ENCODE measurements around the gene DUSP12. TPM values are rescaled to one million over a fixed set of nuclear protein-coding genes. Genes with fewer than 3 reads are reported as not detected.
A peak's percentile ranks its signal among the peaks of the same experiment; 100 is the strongest.
"Not testable (repeated sequence)": the region's sequence is repeated elsewhere in the genome, so short reads cannot be mapped to it uniquely, and the experiment has no call there.

Gene DUSP12
- total and polyA plus RNA-seq, 2 experiments from 2014 or later: 28.4 to 37.2 TPM

DNA sequence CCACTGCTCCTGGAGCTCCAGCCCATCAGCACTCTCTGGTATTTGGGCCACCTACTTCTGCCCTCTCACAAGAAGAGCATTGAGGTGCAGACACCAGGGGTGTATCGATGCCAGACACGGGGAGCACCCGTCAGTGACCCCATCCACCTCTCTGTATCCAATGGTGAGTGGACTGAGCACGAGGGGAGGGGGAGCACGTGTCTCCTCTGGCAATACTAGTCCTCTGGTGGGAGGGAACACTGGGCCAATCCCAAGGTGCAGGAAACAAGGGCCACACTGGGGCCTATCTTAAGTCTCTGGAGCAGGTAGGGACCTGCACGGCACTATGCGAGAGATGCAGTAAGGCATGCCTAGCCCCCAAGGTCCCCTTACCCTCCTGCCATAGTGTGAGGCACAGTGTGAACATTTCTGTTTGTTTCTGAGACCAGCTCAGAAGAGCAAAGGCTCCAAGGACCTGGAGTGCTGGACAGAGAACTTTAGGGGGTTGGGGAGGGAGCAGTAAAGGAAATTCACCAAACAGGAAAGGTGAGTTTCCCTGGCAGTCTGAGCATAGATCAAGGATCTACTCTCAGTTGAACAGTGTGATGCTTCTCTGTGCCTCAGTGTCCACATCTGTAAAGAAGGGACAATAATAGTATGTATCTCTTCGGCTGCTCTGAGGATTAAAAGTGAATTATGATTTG is 26.0 kb upstream of the DUSP12 start:
- Histone ChIP-seq H3K27me3 (ENCODE audit: insufficient read depth) (peaks cover 49% of the 10 kb centered on the region), H3K4me3 (no peak overlapping the region), H3F3A (replicated peaks; ENCODE audit: low read depth) (no peaks in the 10 kb centered on the region), H3K4me1 (ENCODE audit: insufficient read depth) (peaks cover 5% of the 10 kb centered on the region), H3K36me3 (ENCODE audit: insufficient read depth) (no peaks in the 10 kb centered on the region), H3K27ac (ENCODE audit: low read depth) (no peak overlapping the region), H2AFZ (no peak overlapping the region), H3K4me2 (no peak overlapping the region), H3K79me2 (replicated peaks; ENCODE audit: insufficient read depth) (no peaks in the 10 kb centered on the region), H3K9me2 (ENCODE audit: insufficient read depth) (0 out of 2 replicates have a peak, but pooled peaks cover 2% of the 10 kb centered on the region), H4K20me1 (replicated peaks; ENCODE audit: insufficient read depth) (no peaks in the 10 kb centered on the region)
- Mint-ChIP-seq H3K27ac (no peak overlapping the region), H3K4me3 (no peak overlapping the region), H3K27me3 (ENCODE audit: insufficient read depth, low read depth, poor library complexity) (peaks cover 42% of the 10 kb centered on the region), H3K36me3 (ENCODE audit: low read depth) (no peaks in the 10 kb centered on the region), H3K4me1 (peaks cover 11% of the 10 kb centered on the region), H3K9me3 (no peaks in the 10 kb centered on the region; the same call in 2 of the 3 replicates)
- DNase-seq (ENCODE audit: low spot score) (no peak), ATAC-seq (no peak)
- TF ChIP-seq, protein P1, sequence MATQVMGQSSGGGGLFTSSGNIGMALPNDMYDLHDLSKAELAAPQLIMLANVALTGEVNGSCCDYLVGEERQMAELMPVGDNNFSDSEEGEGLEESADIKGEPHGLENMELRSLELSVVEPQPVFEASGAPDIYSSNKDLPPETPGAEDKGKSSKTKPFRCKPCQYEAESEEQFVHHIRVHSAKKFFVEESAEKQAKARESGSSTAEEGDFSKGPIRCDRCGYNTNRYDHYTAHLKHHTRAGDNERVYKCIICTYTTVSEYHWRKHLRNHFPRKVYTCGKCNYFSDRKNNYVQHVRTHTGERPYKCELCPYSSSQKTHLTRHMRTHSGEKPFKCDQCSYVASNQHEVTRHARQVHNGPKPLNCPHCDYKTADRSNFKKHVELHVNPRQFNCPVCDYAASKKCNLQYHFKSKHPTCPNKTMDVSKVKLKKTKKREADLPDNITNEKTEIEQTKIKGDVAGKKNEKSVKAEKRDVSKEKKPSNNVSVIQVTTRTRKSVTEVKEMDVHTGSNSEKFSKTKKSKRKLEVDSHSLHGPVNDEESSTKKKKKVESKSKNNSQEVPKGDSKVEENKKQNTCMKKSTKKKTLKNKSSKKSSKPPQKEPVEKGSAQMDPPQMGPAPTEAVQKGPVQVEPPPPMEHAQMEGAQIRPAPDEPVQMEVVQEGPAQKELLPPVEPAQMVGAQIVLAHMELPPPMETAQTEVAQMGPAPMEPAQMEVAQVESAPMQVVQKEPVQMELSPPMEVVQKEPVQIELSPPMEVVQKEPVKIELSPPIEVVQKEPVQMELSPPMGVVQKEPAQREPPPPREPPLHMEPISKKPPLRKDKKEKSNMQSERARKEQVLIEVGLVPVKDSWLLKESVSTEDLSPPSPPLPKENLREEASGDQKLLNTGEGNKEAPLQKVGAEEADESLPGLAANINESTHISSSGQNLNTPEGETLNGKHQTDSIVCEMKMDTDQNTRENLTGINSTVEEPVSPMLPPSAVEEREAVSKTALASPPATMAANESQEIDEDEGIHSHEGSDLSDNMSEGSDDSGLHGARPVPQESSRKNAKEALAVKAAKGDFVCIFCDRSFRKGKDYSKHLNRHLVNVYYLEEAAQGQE (IDR thresholded peaks at IDR 0.05; ENCODE audit: unreplicated experiment): peak; percentile 46
- no peak for TF ChIP-seq POLR2AphosphoS5 (IDR thresholded peaks at IDR 0.05; ENCODE audit: low read depth)
- TF ChIP-seq, protein P2, sequence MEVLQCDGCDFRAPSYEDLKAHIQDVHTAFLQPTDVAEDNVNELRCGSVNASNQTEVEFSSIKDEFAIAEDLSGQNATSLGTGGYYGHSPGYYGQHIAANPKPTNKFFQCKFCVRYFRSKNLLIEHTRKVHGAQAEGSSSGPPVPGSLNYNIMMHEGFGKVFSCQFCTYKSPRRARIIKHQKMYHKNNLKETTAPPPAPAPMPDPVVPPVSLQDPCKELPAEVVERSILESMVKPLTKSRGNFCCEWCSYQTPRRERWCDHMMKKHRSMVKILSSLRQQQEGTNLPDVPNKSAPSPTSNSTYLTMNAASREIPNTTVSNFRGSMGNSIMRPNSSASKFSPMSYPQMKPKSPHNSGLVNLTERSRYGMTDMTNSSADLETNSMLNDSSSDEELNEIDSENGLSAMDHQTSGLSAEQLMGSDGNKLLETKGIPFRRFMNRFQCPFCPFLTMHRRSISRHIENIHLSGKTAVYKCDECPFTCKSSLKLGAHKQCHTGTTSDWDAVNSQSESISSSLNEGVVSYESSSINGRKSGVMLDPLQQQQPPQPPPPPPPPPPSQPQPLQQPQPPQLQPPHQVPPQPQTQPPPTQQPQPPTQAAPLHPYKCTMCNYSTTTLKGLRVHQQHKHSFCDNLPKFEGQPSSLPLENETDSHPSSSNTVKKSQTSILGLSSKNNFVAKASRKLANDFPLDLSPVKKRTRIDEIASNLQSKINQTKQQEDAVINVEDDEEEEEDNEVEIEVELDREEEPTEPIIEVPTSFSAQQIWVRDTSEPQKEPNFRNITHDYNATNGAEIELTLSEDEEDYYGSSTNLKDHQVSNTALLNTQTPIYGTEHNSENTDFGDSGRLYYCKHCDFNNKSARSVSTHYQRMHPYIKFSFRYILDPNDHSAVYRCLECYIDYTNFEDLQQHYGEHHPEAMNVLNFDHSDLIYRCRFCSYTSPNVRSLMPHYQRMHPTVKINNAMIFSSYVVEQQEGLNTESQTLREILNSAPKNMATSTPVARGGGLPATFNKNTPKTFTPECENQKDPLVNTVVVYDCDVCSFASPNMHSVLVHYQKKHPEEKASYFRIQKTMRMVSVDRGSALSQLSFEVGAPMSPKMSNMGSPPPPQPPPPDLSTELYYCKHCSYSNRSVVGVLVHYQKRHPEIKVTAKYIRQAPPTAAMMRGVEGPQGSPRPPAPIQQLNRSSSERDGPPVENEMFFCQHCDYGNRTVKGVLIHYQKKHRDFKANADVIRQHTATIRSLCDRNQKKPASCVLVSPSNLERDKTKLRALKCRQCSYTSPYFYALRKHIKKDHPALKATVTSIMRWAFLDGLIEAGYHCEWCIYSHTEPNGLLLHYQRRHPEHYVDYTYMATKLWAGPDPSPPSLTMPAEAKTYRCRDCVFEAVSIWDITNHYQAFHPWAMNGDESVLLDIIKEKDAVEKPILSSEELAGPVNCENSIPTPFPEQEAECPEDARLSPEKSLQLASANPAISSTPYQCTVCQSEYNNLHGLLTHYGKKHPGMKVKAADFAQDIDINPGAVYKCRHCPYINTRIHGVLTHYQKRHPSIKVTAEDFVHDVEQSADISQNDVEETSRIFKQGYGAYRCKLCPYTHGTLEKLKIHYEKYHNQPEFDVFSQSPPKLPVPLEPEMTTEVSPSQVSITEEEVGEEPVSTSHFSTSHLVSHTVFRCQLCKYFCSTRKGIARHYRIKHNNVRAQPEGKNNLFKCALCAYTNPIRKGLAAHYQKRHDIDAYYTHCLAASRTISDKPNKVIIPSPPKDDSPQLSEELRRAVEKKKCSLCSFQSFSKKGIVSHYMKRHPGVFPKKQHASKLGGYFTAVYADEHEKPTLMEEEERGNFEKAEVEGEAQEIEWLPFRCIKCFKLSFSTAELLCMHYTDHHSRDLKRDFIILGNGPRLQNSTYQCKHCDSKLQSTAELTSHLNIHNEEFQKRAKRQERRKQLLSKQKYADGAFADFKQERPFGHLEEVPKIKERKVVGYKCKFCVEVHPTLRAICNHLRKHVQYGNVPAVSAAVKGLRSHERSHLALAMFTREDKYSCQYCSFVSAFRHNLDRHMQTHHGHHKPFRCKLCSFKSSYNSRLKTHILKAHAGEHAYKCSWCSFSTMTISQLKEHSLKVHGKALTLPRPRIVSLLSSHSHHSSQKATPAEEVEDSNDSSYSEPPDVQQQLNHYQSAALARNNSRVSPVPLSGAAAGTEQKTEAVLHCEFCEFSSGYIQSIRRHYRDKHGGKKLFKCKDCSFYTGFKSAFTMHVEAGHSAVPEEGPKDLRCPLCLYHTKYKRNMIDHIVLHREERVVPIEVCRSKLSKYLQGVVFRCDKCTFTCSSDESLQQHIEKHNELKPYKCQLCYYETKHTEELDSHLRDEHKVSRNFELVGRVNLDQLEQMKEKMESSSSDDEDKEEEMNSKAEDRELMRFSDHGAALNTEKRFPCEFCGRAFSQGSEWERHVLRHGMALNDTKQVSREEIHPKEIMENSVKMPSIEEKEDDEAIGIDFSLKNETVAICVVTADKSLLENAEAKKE (CRISPR knock-in tag; IDR thresholded peaks at IDR 0.05): no peak
- no peak for TF ChIP-seq EZH2 (IDR thresholded peaks at IDR 0.05; ENCODE audit: low read depth, unreplicated experiment)

DNA sequence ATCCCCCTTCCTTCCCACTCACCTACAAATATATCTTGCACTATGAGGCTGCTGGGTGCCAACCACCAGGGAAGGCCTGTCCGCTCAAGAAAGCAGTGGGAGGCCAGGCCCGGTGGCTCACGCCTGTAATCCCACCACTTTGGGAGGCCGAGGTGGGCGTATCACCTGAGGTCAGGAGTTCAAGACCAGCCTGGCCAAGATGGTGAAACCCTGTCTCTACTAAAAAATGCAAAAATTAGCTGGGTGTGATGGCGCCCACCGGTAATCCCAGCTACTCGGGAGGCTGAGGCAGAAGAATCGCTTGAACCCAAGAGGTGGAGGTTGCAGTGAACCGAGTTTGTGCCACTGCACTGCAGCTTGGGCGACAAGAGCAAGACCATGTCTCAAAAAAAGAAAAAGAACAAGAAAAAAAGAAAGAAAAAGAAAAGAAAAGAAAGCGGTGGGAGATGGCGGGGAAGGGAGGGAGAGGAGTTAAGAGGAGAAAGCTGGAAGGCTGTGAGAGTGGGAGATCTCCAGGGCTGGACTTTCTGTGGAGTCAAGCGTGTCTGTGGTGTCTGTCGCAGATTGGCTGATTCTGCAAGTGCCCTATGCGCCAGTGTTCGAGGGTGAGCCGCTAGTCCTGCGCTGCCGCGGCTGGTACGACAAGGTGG is 24.2 kb upstream of the DUSP12 start:
- Histone ChIP-seq H3K27me3 (ENCODE audit: insufficient read depth) (peaks cover 57% of the 10 kb centered on the region), H3K4me2 (peak overlapping the region; percentile 97), H3K4me3 (peak overlapping the region; percentile 93), H2AFZ (peak overlapping the region; percentile 98)
- H4K20me1 ChIP-seq (replicated peaks; ENCODE audit: insufficient read depth); H3K4me1 ChIP-seq (ENCODE audit: insufficient read depth); H3K27ac ChIP-seq (ENCODE audit: low read depth); H3K36me3 Mint-ChIP-seq (ENCODE audit: low read depth); H3K9me2 ChIP-seq (ENCODE audit: insufficient read depth); H3K36me3 ChIP-seq (ENCODE audit: insufficient read depth); H3K79me2 ChIP-seq (replicated peaks; ENCODE audit: insufficient read depth); DNase-seq (ENCODE audit: low spot score); ATAC-seq; H3K9me3 Mint-ChIP-seq; H3K27ac Mint-ChIP-seq; H3F3A ChIP-seq (replicated peaks; ENCODE audit: low read depth): not testable (repeated sequence)
- H3K27me3 Mint-ChIP-seq (ENCODE audit: insufficient read depth, low read depth, poor library complexity): peaks cover 42% of the 10 kb centered on the region
- peak overlapping the region; percentile 85 for H3K4me3 Mint-ChIP-seq
- peaks cover 16% of the 10 kb centered on the region for H3K4me1 Mint-ChIP-seq

Data from GM23338 (cell line).